ENCODE results near the gene SCUBE3. TPM values are rescaled to one million over a fixed set of nuclear protein-coding genes. Genes with fewer than 3 reads are reported as not detected.

The SCUBE3 gene
- total and polyA plus RNA-seq, 2 of the 8 experiments (the other 6 are each of a cell fraction or from before 2014, with no cell fraction given) = 0.80 to 1.0 TPM

DNA sequence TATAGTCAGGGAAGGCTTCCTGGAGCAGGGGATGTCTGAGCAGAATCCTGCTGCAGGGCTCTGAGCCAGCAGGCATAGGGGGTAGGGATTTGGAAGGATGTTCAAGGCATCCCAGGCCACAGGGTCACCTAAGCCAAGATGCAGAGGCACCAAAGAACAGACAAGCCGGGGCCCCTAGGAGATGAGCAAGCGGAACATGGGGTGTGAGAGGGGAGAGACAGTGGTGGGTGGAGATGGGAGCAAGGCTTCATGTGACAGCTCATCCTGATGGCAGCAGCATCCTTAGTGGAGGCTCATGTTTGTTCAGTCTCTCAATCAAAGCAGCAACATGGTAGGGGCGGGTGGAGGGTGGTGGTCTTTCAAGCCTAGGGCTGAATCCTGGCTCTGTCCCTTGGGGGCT lies 42.9 kb upstream of the SCUBE3 start:
- no peak overlapping the region for H3K9ac ChIP-seq (replicated peaks in 1 of 4; ENCODE audit: extremely low read depth in 1 of 4, low read depth in 3 of 4, low read length in 3 of 4)
- H2BK15ac ChIP-seq (ENCODE audit: low read length) = no peak overlapping the region
- H3K27me3 ChIP-seq (replicated peaks in 1 of 4; ENCODE audit: control insufficient read depth in 3 of 4, extremely low read depth in 1 of 4, insufficient read depth in 3 of 4, low read length in 3 of 4) = peaks cover 0 to 2% (median 0%) of the 10 kb centered on the region in 4 experiments; a peak in 2 of 7 replicates
- H4K5ac ChIP-seq (ENCODE audit: insufficient read length, low read depth, low read length) = no peak overlapping the region
- no peak overlapping the region for H2BK5ac ChIP-seq (ENCODE audit: low read depth, low read length)
- ChIA-PET POLR2A (ENCODE audit: partially characterized antibody) (no interaction called here), CTCF (ENCODE audit: partially characterized antibody) (interaction anchor here (0.7 to 3.9 kb wide), 6 partner anchors 9 to 180 kb away, joined by 3 to 23 read pairs (median 14); no protein-coding TSS in a partner anchor)
- no peaks in the 10 kb centered on the region; a peak in 1 of 7 replicates for H3K4me1 ChIP-seq (replicated peaks in 1 of 4; ENCODE audit: control insufficient read depth in 3 of 4, insufficient read depth in 4 of 4, low read length in 3 of 4)
- no peak overlapping the region for H4K91ac ChIP-seq (replicated peaks; ENCODE audit: insufficient read length, low read length)
- peaks cover 0 to 3% of the 10 kb centered on the region in 2 experiments for H4K20me1 ChIP-seq (replicated peaks in 1 of 2; ENCODE audit: control insufficient read depth in 1 of 2, insufficient read depth in 2 of 2, low read length in 2 of 2)
- no peak overlapping the region for H2BK120ac ChIP-seq (replicated peaks; ENCODE audit: low read depth, low read length)
- no peak overlapping the region for H3K27ac ChIP-seq (ENCODE audit: low read depth, low read length)
- no peak overlapping the region for H3K4me2 ChIP-seq (ENCODE audit: insufficient read depth in 1 of 2, low read depth in 2 of 2, low read length in 2 of 2)
- H3K36me3 ChIP-seq (ENCODE audit: control insufficient read depth in 2 of 4, insufficient read depth in 4 of 4, low read length in 3 of 4) = no peaks in the 10 kb centered on the region
- FAIRE-seq (no peak), DNase-seq (ENCODE audit: low read depth in 1 of 2, low spot score in 2 of 2) (no peak)
- H2AFZ ChIP-seq (ENCODE audit: low read length) = no peak overlapping the region
- no peak overlapping the region for H3K4ac ChIP-seq (replicated peaks; ENCODE audit: insufficient read length, low read depth, low read length)
- H3K9me3 ChIP-seq (ENCODE audit: insufficient read depth in 2 of 2, low read depth in 1 of 2, low read length in 1 of 2) = peaks cover 0 to 2% of the 10 kb centered on the region in 2 experiments; a peak in 1 of 4 replicates
- H4K8ac ChIP-seq (ENCODE audit: extremely low read depth, insufficient read depth, low read length) = no peak overlapping the region
- peaks cover 5% of the 10 kb centered on the region; the same call in 1 of the 2 replicates for H3K23me2 ChIP-seq (ENCODE audit: low read depth, low read length)
- H2BK12ac ChIP-seq (ENCODE audit: low read depth, low read length) = no peak overlapping the region
- no peak overlapping the region for H3K14ac ChIP-seq (ENCODE audit: insufficient read length)
- TF ChIP-seq, protein P1, sequence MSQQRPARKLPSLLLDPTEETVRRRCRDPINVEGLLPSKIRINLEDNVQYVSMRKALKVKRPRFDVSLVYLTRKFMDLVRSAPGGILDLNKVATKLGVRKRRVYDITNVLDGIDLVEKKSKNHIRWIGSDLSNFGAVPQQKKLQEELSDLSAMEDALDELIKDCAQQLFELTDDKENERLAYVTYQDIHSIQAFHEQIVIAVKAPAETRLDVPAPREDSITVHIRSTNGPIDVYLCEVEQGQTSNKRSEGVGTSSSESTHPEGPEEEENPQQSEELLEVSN (IDR thresholded peaks at IDR 0.05) = no peak
- H3K79me1 ChIP-seq (ENCODE audit: low read depth, low read length) = no peaks in the 10 kb centered on the region
- WGBS, 2 experiments (ENCODE audit: extremely low coverage in 1 of 2, insufficient coverage in 1 of 2, insufficient read length in 1 of 2, insufficient replicate concordance in 2 of 2, low coverage in 1 of 2, low lambda C conversion rate in 2 of 2, missing lambda C conversion rate in 1 of 2) = 82% methylated on average over 3 of the region's 3 CpGs; no CpG with 5 or more reads in 1 of the 2 experiments
- H3K56ac ChIP-seq (replicated peaks; ENCODE audit: insufficient read length, low read depth, low read length) = no peak overlapping the region
- no peak overlapping the region for H3K23ac ChIP-seq (ENCODE audit: insufficient read length)
- H3K4me3 ChIP-seq (ENCODE audit: extremely low read depth in 1 of 4, insufficient read depth in 2 of 4, low read depth in 3 of 4, low read length in 4 of 4) = no peak overlapping the region
- H2BK20ac ChIP-seq (ENCODE audit: low read length) = no peak overlapping the region
- H3K18ac ChIP-seq (ENCODE audit: extremely low read depth, low read length) = no peak overlapping the region
- no peak overlapping the region for H2AK5ac ChIP-seq (ENCODE audit: low read depth, low read length)
- no peaks in the 10 kb centered on the region for H3K79me2 ChIP-seq (ENCODE audit: control insufficient read depth in 1 of 2, insufficient read depth in 2 of 2, low read length in 2 of 2)

Data from H1 (cell line).